Keratinocyte (primary cell): ENCODE data around the gene APBB1. TPM values are rescaled to one million over a fixed set of nuclear protein-coding genes. Genes with fewer than 3 reads are reported as not detected.

Source experiments
- DNase-seq: peaks from one replicate; pipeline ENCODE4 v3.0.0-alpha.2; 2011; ENCODE audit warnings: low read depth, missing footprints, low spot score
- FAIRE-seq: peaks from 2 replicates; lab custom pipeline; 2011; peaks lifted over from hg19 to GRCh38; lab: Jason Lieb, UNC
- H2AFZ ChIP-seq: 2 replicates; pipeline ENCODE4 v1.6.0; 2012; ENCODE audit warnings: low read length, control low read depth, inconsistent platforms; ENCODE audit not compliant: control insufficient read depth
- H3K27ac ChIP-seq: 2 replicates; pipeline ENCODE4 v1.5.1; 2011; ENCODE audit warnings: low read length; ENCODE audit not compliant: control insufficient read depth, insufficient read depth
- H3K27me3 ChIP-seq: 3 replicates; pipeline ENCODE4 v1.6.0; 2011; ENCODE audit warnings: low read length; ENCODE audit not compliant: control insufficient read depth, insufficient read depth; ENCODE audit errors: extremely low read depth
- H3K36me3 ChIP-seq, 2 experiments: 2 replicates in 1 of 2; 3 replicates in 1 of 2; pipeline ENCODE4 v1.5.1; 2011; ENCODE audit warnings: low read length in 2 of 2, mild to moderate bottlenecking in 1 of 2; ENCODE audit not compliant: control insufficient read depth in 2 of 2, insufficient read depth in 2 of 2; ENCODE audit errors: extremely low read depth in 1 of 2
- H3K4me1 ChIP-seq: 3 replicates; pipeline ENCODE4 v1.5.1; 2011; ENCODE audit warnings: low read length; ENCODE audit not compliant: control insufficient read depth, insufficient read depth; ENCODE audit errors: extremely low read depth
- H3K4me2 ChIP-seq: 3 replicates; pipeline ENCODE4 v1.6.0; 2011; ENCODE audit warnings: low read depth, low read length; ENCODE audit not compliant: control insufficient read depth, insufficient read depth; ENCODE audit errors: extremely low read depth
- H3K4me3 ChIP-seq, 3 experiments: fragments of 200-600 bp in 1 of 3; sonication (generic) in 1 of 3; 2 replicates in 2 of 3; 3 replicates in 1 of 3; pipeline ENCODE4 v1.5.1; 2011 to 2016; ENCODE audit warnings: low read length in 3 of 3, mild to moderate bottlenecking in 3 of 3, control low read depth in 2 of 3, inconsistent platforms in 1 of 3, low read depth in 1 of 3, mixed read lengths in 1 of 3, mixed run types in 1 of 3, moderate library complexity in 1 of 3; ENCODE audit not compliant: control insufficient read depth in 2 of 3, insufficient read depth in 2 of 3; ENCODE audit errors: extremely low read depth in 1 of 3
- H3K79me2 ChIP-seq: 2 replicates; pipeline ENCODE4 v1.6.0; 2012; ENCODE audit warnings: low read length; ENCODE audit not compliant: control insufficient read depth, insufficient read depth
- H3K9ac ChIP-seq: 3 replicates; pipeline ENCODE4 v1.6.0; 2011; ENCODE audit warnings: low read length; ENCODE audit not compliant: control insufficient read depth, insufficient read depth; ENCODE audit errors: extremely low read depth
- H3K9me1 ChIP-seq: 3 replicates; pipeline ENCODE4 v1.6.0; 2011; ENCODE audit warnings: low read length; ENCODE audit not compliant: control insufficient read depth, insufficient read depth; ENCODE audit errors: extremely low read depth
- H3K9me3 ChIP-seq: 2 replicates; pipeline ENCODE4 v1.5.1; 2012; ENCODE audit warnings: low read depth, low read length; ENCODE audit not compliant: control insufficient read depth
- H4K20me1 ChIP-seq: 3 replicates; pipeline ENCODE4 v1.6.0; 2011; ENCODE audit warnings: low read length; ENCODE audit not compliant: control insufficient read depth, insufficient read depth; ENCODE audit errors: extremely low read depth
- CTCF ChIP-seq, 3 experiments: IDR thresholded peaks in 1 of 3; conservative IDR thresholded peaks in 1 of 3; optimal IDR thresholded peaks in 1 of 3; 2 replicates in 2 of 3; 3 replicates in 1 of 3; pipeline versions ENCODE3 to v1.5.1; 2011; ENCODE audit warnings: low read length in 3 of 3, mild to moderate bottlenecking in 3 of 3, moderate library complexity in 2 of 3, control low read depth in 1 of 3, inconsistent platforms in 1 of 3; ENCODE audit not compliant: insufficient read depth in 2 of 3; ENCODE audit errors: extremely low read depth in 1 of 3
- EZH2 ChIP-seq: IDR thresholded peaks from one replicate; pipeline ENCODE4 v1.6.1; 2012; ENCODE audit warnings: inconsistent platforms, mild to moderate bottlenecking, low read length, moderate library complexity
- dilution Hi-C: fragments of 300-500 bp; cut with MboI; formaldehyde crosslinking; loops from one replicate; pipeline ENCODE4 v1.7.0; 2020; ENCODE audit warnings: low sequenced_read_pairs; ENCODE audit not compliant: extremely low pct_ligation_motif_present
- polyA plus RNA-seq, 5 experiments: library from polyadenylated mRNA; depleted of rRNA in 3 of 5; stranded (reverse) in 3 of 5; stranded (forward) in 1 of 5; unstranded in 1 of 5; fragments of >200 nt; gene quantifications; 1 replicate in 1 of 5; 2 replicates in 3 of 5; 3 replicates in 1 of 5; pipeline versions ENCODE4 v1.2.1 to v1.2.3, GENCODE V29; 2011 to 2012; ENCODE audit warnings: missing spikeins in 2 of 5, low read depth in 1 of 5, low replicate concordance in 1 of 5

Gene APBB1
- polyA plus RNA-seq, 1 donor (not counting 4 experiments of a cell fraction or from before 2014, with no cell fraction given): 3.7 TPM

GRCh38 chr11:6406370-6406769 lies 12.5 kb downstream of the APBB1 start:
- Histone ChIP-seq H3K4me1 (no peaks in the 10 kb centered on the region), H3K27me3 (no peaks in the 10 kb centered on the region), H3K9me3 (no peaks in the 10 kb centered on the region), H3K27ac (no peak overlapping the region), H3K9me1 (no peaks in the 10 kb centered on the region), H3K9ac (no peak overlapping the region), H3K36me3 (no peaks in the 10 kb centered on the region), H2AFZ (no peak overlapping the region), H3K4me3 (no peak overlapping the region), H3K79me2 (no peaks in the 10 kb centered on the region), H4K20me1 (no peaks in the 10 kb centered on the region), H3K4me2 (no peak overlapping the region)
- dilution Hi-C loops: no loop called here
- TF ChIP-seq EZH2: no peak
- no peak for TF ChIP-seq CTCF (optimal IDR thresholded peaks at IDR 0.05 in 1 of 3, IDR thresholded peaks at IDR 0.05 in 1 of 3, conservative IDR thresholded peaks at IDR 0.05 in 1 of 3; ENCODE audit: extremely low read depth in 1 of 3, insufficient read depth in 2 of 3, low read length in 3 of 3)
- no peak for DNase-seq
- FAIRE-seq: no peak

- no peaks in the 10 kb centered on the region for H4K20me1 ChIP-seq
- DNase-seq (no peak), FAIRE-seq (no peak)
- H3K9ac ChIP-seq: no peak overlapping the region
- H3K4me3 ChIP-seq: no peak overlapping the region
- no peaks in the 10 kb centered on the region for H3K27me3 ChIP-seq
- TF ChIP-seq CTCF (optimal IDR thresholded peaks at IDR 0.05 in 1 of 3, IDR thresholded peaks at IDR 0.05 in 1 of 3, conservative IDR thresholded peaks at IDR 0.05 in 1 of 3; ENCODE audit: extremely low read depth in 1 of 3, insufficient read depth in 2 of 3, low read length in 3 of 3) (no peak), EZH2 (no peak)
- no peaks in the 10 kb centered on the region for H3K4me1 ChIP-seq
- no peaks in the 10 kb centered on the region for H3K36me3 ChIP-seq
- H3K27ac ChIP-seq: no peak overlapping the region
- no peaks in the 10 kb centered on the region for H3K79me2 ChIP-seq
- H2AFZ ChIP-seq: no peak overlapping the region
- dilution Hi-C loops: no loop called here
- H3K4me2 ChIP-seq: no peak overlapping the region
- no peaks in the 10 kb centered on the region for H3K9me1 ChIP-seq
- H3K9me3 ChIP-seq: no peaks in the 10 kb centered on the region
These were observed 13.0 kb downstream of the APBB1 start for GRCh38 chr11:6405846-6406245.
